ENCODE data around the gene FMNL2.

Gene FMNL2

DNA sequence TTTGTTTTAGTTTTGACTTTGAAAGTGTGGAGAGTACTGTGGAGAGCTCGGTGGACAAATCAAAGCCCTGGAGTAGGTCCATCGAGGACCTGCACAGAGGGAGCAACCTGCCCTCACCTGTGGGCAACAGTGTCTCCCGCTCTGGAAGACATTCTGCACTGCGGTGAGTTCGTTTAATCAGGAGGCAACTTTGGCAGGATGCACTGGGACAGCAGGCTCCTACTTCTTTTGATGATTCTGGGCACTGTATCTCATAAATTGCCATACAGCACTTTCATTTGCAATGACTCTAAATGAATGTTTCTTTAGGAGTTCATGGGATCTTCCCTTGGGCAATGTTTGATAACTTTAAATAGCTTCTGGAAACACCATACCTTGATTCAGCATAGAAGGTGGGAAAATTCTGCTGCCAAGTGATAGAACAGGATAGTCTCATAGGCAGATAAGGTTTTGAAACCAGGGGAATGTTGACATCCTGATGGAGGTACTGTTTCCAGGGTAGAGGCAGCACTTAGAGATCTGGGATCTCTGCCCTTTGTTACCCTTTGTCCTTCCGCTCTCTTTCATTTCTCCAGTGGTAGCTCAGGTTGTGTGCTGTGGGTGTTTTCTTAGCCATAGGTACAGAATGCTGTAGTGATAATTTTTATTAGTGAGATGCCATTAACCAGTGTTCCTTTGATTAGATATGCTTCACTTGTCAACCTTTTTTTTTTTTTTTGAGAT is 226.1 kb downstream of the FMNL2 start:
- no peak for DNase-seq

DNA sequence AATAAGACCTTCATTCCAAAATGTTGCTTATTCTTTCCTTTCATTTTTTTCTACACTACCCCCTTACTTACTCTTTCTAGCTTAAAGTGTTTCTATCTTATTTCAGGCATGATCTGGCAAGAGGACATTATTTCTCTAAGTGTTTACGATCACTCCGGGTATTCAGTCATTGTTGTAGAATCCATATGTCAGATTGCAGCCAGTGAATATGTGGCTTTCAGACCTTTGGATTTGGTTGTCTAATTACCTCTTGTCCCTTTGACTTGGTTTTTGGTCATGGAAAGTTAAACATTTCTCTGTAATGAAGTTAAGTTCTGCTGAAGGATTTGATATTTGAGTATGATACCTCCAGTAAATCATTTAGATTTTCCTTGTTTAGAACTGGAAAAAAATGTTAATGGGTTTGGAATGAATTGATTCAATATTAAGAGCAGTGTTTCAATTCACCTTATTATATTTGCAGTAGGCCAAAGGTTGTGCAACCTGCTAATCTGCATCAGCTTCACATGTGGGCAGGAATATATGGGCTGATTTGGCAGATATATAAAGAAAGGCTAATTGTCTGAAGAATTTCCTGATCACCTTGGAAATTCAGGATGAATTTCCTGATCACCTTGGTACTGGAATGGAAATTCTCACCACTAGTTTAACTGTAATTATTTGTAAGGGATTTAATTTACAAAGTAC is 227.4 kb downstream of the FMNL2 start:
- DNase-seq: no peak

DNA sequence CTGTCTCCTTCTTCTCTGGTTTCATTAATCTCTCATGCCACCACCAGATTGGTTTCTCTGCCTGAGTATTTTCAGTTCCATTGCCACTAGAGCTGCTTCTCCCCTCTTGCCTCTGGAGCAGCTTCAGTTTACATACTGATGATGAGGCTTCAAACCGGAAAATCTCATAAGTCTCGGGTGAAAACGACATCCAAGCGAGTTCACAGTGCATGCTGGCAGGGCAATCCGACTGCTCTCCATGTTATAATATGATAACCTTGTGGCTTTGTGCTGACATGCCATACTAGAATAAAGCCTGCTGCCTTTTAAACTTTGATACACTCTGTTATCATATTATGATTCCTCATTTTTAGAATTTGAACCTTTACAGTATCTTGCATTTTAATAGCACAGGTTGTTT is 228.8 kb downstream of the FMNL2 start:
- no peak for DNase-seq

DNA sequence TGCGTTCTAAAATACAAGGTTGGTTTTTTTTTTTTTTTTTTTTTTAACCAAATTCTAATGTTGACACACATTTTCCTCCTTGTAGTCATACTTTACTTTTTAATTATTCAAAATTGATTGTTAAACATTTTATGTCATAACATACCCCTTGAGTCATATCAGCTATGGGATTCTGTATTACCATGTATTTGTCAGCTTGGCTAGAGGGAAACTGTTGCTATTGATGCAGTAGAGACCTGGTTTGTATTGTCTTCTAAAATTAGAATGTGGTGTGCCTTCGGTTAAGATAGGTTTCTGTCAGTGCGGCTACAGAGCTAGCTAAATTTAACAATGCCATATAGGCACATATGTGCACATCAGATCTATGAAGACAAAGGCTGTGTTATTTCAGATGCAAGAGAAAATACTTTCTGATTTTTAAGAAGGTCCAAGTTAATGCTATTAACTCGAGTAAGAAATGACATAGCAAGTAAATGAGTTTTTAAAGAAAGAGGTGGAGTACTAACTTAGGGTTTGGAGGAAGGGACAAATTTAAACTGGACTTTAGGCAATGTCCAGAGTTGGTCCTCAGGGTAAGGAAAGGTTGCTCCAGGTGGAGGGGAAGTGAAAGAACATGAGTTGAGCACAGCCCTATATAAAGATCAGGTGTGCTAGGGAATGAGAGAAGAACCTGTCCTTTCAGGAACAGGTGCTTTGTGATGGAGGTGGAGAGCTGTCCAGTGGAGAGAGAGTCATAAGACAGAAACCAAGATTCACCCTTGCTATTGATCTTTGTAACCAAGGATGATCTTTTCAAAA is 230.0 kb downstream of the FMNL2 start:
- DNase-seq: no peak

DNA sequence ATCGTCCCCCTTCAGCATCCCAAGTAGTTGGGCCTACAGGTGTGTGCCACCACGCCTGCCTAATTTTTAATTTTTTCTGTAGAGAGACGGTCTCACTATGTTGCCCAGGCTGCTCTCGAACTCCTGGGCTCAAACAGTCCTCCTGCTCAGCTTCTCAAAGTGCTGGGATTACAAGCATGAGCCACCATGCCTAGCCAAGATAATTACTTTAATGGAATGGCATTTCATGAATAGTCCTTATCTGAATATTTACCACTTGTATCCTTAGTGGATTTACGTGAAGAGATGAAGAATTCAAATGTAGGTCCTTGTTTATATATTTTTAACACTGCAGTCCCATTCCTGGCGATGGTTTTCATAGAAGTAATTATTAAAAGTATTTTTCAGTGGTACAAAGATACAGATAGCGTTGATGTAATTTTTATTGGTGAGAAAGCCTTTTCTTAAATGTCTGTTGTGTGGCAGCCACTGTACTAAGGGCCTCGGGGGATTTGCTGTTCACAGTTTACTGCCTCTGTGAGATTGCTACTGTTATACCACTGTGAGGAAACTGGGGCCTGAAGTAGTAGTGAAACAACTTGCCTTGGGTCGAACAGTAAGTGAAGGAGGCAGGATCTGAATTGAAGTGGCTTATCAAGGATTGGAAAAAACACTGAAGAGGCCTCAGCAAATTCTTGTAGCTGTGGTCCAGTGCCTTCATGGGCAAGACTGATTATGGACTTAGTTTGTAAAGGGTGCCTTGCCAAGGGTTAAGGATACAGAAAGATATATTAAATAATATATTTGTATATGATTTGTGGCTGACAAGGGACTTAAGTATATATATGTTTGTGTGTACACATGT is 231.1 kb downstream of the FMNL2 start:
- no peak for DNase-seq

DNA sequence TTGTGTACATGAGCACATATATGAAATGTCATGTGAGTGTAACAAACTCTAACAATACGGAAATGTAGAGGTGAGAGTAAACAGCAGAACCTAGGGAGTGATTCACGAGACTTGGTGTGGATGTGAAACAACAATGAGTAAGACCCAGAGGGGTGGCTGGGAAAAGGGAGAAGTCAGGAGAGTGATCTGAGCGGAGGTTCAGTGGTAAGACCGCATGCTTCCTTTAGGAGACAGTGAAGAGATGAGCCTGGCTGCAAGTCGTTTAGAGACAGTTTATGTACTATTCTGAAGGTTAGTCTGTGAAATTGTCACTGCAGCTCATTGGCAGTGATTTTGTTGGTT is 231.7 kb downstream of the FMNL2 start:
- no peak for DNase-seq

DNA sequence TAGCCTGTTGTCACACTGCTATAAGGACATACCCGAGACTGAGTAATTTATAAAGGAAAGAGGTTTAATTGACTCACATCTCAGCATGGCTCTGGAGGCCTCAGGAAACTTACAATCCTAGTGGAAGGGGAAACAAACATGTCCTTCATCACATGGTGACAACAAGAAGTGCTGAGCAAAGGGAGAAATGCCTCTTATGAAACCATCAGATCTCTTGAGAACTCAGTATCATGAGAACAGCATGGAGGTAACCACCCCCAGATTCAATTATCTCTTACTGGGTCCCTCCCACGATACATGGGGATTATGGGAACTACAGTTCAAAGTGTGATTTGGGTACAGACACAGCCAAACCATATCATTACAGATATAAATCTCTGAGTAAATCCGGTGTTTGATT is 233.6 kb downstream of the FMNL2 start:
- no peak for DNase-seq

DNA sequence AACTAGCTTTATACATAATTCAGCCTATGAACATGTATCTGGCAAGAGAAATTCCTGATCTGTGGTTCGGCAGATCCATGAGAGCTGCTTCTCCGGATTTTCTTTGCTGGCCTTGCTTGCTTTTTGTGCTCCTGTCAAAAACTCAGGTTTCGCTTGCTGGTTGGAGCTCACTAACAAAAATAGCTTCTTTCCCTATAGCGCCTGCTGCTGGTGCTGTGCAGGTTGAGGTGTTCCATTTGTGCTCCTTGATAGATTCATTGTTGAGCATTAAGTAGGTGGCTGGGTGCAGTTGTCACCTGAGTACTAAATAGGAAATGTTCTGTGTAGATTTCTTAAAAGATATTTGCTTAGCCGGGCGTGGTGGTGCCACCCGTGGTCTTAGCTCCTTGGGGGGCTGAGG is 234.2 kb downstream of the FMNL2 start:
- no peak for DNase-seq

DNA sequence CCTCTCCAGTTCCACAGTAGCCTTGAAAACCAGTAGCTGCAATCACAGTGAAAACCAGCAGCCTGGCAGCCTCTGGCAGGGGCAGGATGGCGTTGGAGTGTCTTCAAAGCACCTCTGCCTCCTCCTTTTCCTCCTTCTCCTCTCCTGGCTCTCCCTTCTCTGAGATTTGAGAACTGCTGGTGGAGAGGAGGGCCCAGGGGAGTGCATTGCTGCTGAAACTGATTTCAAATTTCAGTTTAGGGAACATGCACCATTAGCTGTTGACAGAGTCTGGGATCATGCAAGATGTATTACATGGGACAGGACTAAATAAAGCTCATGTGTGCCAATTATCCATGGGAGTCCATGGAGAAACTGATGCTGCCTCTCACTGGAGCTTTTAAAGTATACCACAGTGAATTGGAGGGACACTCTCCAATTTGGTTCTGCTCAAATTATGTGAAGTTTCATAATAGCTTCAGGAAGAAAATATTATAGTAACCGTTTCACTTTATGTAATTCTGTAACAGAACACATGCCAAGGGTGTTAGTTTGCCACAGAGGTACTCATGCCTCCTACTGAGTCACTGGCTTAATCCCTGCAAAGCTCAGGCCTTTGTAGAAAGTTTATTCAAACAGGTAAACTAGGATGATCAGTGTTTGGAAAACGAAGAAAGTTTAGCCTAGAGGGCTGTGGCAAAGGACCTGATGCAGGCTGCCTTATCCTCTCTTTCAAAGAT is 236.2 kb downstream of the FMNL2 start:
- DNase-seq: no peak

DNA sequence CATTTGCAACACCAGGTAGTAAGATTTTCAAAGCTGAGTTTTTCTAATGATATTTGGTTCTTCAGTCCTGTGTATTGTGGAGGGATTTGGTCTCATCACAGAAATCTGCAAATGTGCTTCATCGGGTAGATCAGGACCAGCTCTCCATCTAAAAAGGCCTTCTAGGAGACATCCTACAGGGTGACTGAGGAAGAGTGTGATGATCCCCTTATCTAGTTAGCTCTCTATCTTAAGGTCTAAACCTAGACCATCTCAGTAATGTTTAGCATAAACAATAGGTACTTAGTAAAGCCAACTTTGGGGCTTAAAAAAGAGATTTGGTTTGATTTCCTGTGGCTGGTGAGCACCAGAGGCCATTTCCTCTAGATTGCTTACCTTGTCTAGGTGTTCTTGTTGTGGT is 237.1 kb downstream of the FMNL2 start:
- DNase-seq: no peak

DNA sequence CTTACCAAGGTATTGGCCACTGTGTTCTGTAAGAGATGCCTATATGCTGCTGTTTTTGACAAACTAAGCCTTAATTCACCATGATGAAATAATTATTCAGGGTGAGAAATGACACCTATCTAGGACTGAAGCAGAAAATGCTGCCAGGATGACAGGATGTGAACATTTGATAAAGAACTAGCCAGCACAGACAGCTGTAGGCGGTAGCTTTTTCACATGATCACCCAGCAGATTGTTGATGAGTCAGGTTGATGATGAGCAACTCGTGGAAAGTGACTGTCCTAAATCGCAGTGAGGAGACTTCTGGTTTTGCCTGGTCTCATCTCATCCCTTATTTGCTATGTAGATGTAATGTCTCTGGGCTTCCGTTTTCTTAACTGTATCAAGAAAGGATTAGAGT is 238.2 kb downstream of the FMNL2 start:
- DNase-seq: peak; percentile 82

DNA sequence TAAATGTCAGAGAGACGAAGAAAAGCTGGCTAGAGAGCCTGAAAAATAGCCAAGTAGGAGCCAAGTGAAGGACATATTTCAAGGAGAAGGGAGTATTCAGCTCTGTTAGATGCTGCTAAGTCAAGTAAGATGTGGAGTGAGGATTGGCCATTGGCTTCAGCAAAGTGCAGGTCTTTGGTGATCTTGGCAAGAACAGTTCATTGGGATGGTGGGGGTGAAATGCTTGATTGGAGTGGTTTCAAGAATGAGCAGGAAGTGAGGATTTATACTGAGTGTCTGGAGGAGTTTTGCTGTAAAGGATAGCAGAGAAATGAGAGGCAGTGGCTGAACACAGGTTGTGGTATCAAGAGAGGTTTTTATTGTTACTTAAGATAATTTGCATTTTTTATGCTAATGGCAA is 242.6 kb downstream of the FMNL2 start:
- DNase-seq: peak; percentile 60

DNA sequence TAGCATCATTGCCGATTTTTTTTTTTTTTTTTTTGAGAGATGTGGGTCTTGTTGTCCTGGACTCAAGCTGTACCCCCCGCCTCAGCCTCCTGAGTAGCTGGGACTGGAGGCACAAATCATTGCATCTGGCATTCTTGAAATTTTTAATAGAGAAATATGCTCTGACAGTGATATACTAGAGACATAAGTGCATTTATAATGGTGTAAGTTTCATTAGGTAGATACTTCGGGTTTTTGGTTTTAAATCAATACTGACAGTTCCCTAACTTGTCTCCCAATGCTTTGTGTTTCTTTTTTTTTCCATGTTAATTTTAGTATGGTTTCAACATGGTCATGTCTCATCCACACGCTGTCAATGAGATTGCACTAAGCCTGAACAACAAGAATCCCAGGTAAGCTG is 243.6 kb downstream of the FMNL2 start:
- no peak for DNase-seq

DNA sequence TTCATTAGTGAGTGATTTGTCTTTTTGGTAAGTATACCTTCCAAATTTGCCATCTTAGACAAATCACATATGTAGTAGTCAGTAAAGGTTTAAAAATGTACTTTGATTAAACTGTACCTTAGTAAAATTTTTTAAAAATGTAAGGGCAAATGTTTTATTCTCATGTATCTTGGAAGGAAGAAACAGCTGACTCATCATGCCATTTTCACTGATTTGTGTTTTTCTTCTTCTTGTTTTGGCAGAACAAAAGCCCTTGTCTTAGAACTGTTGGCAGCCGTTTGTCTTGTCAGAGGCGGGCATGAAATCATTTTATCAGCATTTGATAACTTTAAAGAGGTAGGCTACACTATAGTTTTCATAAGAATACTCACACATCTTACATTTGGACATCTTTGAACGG is 245.7 kb downstream of the FMNL2 start:
- DNase-seq: no peak

DNA sequence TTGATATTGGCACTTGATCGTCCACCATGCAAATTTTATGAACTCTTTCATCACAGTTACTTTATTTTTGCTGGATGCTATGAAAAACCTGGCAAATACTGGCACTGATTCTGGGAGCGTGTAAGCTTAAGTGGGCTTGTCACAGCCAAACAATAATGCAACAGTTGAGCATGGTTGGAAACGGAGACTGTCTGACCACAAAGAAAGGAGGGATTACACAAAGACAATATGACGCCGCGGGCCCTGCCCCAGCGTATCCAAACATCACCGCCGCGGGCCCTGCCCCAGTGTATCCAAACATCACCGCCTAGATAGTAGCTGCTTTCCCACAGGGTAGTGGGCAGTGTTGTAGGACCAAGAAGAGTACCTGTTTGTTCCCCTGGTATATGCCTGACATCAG is 246.4 kb downstream of the FMNL2 start:
- no peak for DNase-seq

DNA sequence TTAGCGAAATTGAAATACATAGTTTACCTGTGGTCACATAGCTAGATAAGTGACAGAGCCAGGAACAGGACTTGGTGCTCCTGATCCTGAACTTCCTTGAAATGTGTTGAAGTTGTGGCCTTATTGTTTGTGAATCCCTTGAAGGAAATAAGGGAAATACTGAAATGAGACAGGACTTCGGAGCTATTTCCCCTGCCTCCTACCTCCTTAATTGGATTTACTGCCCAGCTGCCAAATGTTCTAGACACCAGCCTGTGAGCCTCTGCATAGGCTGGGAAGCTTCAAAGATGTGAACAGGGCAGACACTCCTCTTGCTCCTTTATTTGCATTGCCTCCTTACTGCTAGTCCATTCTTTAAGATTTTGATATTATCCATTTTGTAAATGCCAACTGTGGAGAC is 247.1 kb downstream of the FMNL2 start:
- no peak for DNase-seq

DNA sequence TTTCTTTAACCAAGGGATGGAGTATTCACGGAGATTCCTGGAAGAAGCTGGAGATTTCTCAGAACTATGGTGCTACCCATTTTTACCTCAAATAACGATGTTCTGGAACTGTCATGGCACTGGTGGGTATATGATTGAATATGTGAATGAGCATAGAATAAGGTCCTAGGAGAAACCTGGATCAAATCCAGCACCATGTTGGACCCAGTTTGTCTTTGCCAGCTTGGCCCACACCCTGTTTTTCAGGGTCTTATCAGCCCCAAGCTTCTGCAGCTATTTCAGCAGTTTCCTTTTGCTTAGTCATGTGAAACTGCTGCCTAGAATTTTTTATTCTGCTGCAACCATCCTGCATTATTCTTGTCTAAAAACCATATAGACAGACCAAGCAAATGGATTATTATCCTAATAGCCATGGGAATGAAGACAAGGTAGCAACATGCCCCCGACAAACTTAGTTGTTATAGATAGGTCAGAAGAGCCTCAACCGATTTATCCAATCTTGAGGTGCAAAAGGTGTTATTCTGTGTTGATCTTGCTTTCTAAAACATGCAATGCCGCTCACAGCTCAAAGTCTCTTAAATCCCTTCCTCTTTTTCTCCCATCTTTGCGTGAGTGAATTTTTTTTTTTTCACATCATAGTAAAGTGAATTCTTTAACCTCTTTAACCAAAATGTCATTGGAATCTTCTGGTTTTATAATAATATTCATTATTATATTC is 248.7 kb downstream of the FMNL2 start:
- no peak for DNase-seq

DNA sequence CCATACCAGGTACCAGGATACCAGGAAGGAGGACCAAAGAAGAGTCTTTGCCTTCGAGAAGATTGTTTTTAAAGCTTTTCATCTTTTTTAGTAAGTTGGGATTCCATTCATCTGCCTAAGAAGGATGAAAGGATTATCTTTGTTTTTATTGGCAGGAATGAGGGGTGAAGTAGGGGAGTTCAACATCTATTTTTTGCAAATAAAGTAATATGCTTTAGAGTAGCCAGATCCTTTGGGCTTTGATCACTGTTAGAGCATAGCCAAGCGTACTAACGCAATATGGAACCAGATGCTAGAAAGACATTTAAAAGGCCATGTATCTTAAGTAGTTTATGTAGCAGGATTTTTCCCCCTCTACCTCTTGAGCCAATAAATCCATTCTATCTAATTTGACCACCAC is 249.3 kb downstream of the FMNL2 start:
- peak; percentile 69 for DNase-seq

DNA sequence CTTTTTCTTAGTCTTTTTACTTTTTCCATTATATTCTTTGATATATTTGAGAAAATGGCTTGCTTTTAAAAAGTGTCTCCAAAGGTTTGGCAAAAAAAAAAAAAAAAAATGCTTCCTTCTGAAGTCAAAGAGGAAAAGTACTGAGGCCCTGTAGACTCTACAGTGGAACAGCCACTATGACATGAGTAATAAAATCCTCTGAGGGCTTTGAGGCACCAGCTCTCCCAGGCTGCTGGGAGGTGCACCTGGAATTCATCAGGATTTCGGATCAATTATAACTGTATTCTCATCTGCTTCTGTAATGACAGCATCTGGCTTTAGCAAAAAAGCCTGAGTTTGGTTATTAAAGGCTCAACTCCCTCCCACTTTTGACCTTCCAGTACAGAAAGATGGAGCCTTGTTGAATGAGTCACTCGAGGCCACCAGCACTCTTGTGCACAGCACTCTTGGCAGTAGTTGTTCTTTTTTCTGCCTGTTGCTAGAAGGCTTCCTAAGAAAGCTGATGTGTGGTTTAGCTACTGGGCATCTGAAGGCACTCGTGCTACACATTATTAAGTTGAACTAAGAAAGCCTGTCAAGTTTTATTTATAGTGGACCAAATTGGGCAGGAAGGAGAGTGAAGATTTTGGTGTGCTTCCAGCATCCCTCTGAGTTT is 251.0 kb downstream of the FMNL2 start:
- DNase-seq: peak; percentile 99

DNA sequence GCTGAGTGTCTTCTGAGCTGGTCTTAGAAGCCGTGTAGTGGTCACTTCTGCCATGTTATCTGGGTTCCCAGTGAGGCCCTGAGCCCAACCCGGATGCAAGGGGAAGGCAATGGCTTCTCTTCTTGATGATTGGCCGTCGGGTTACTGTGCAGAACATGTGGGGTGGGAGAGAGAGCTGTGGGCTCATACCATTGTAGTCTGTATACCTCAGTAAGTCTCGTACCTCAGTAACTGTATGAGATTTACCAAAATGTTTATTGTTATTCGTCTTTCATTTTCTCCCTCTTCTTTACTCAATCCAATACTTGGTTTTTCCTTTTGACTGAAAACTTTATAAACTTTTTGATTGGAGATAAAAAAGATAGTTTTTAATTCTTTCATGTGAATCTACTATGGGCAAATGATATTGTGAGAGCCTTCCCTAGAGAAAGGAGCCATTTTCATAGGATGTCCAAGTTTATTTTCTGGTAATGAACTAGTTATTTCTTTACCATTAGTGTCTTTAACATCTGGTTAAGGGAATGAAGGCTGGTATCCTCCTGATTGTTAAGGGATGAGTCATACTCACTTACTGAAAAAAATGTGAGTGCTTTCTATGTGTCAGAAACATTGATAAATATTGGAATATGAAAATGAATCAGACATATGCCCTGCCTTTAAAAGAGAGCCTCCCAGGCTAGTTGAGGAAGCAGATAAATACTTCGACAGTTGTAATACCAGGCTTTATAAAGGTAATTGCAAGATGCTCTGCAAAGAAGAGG is 252.4 kb downstream of the FMNL2 start:
- peak; percentile 69 for DNase-seq

DNA sequence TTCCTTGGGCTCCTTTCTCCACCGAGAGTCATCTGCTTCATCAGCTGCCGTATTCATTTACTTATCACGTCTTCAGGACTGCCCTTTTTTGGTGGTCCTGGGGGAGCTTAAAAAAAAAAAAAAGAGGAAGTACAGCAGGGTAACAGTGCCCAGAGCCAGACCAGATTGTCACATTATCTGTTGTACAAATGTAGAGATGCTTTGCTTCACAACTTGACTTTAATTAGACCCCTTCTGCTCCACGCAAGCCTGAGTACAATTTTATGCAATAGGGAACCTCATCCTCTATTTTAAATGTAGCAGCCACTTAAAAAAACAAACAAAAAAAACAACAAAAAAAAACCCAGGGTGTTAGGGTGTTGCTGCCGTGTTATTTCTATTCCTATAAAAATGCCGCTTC is 254.0 kb downstream of the FMNL2 start:
- DNase-seq: no peak

Data from fibroblast of upper back skin (primary cell).